Lung (tissue), 12 donors: Measurements from ENCODE around the gene TUBA4B. TPM values are rescaled to one million over a fixed set of nuclear protein-coding genes. Genes with fewer than 3 reads are reported as not detected.

Experiments
- ATAC-seq: fragments of 200-7000 bp; cut with Tn5 transposase; one replicate; pipeline ENCODE4 v1.9.1; 2020; ENCODE audit warnings: moderate number of reproducible peaks; ENCODE audit not compliant: insufficient read depth, low FRiP score
- DNase-seq, 3 donors: peaks; one replicate each; pipeline ENCODE4 v3.0.0-alpha.2; 2013 to 2017
- H3K27ac ChIP-seq, 2 donors: one replicate each; pipeline ENCODE4 v1.5.1; 2013; ENCODE audit warnings: mild to moderate bottlenecking in 2 of 2, moderate library complexity in 2 of 2, control low read depth in 1 of 2, inconsistent platforms in 1 of 2, low read depth in 1 of 2, low read length in 1 of 2
- H3K27me3 ChIP-seq, 3 donors: one replicate each; pipeline ENCODE4 v1.5.1; 2013; ENCODE audit warnings: low read length in 2 of 3; ENCODE audit not compliant: control insufficient read depth in 3 of 3, insufficient read depth in 3 of 3
- H3K36me3 ChIP-seq, 4 donors: one replicate each; pipeline ENCODE4 v1.5.1; 2013; ENCODE audit warnings: low read length in 4 of 4, mild to moderate bottlenecking in 1 of 4, moderate library complexity in 1 of 4; ENCODE audit not compliant: control insufficient read depth in 4 of 4, insufficient read depth in 4 of 4
- H3K4me1 ChIP-seq, 5 donors: one replicate each; pipeline ENCODE4 v1.5.1; 2013; ENCODE audit warnings: low read length in 5 of 5, mild to moderate bottlenecking in 2 of 5, moderate library complexity in 1 of 5; ENCODE audit not compliant: control insufficient read depth in 5 of 5, insufficient read depth in 5 of 5
- H3K4me3 ChIP-seq: one replicate; pipeline ENCODE4 v1.5.1; 2013; ENCODE audit warnings: mild to moderate bottlenecking, control low read depth, moderate library complexity
- H3K9ac ChIP-seq, 2 donors: one replicate each; pipeline ENCODE4 v1.5.1; 2013; ENCODE audit warnings: low read length in 2 of 2, control low read depth in 1 of 2; ENCODE audit not compliant: insufficient read depth in 1 of 2
- H3K9me3 ChIP-seq, 4 donors: one replicate each; pipeline ENCODE4 v1.5.1; 2013; ENCODE audit warnings: low read length in 3 of 4, mild to moderate bottlenecking in 1 of 4, moderate library complexity in 1 of 4; ENCODE audit not compliant: control insufficient read depth in 4 of 4, insufficient read depth in 3 of 4
- CTCF ChIP-seq: IDR thresholded peaks from 2 replicates; pipeline ENCODE4 v1.5.1; 2012; ENCODE audit warnings: mild to moderate bottlenecking; ENCODE audit errors: control extremely low read depth, extremely low read depth
- WGBS, 2 donors: extraction: QIAGEN DNeasy Blood & Tissue Kit; methylation state at CpG; one replicate each; pipeline ENCODE4 v1.1.7; 2013; 5-methylcytosine and 5-hydroxymethylcytosine counted together
- polyA plus RNA-seq, 2 donors: library from polyadenylated mRNA; stranded (reverse); fragments of 200-250 nt; gene quantifications; one replicate each; pipeline ENCODE4 v1.2.1, GENCODE V29; 2013
- total RNA-seq, 2 donors: library from RNA; depleted of rRNA in 1 of 2; stranded (reverse); fragments of >200 nt in 1 of 2; gene quantifications; one replicate each; pipeline ENCODE4 v1.2.1, GENCODE V29; 2014 to 2021
- donor health status: control.
- donor health status: control.
- donor health status: Bipolar disorder and iron deficiency.
- donor health status: healthy.
- donor health status: DM: yes; HTN: yes; CAD: no.

The TUBA4B gene
- total and polyA plus RNA-seq, 4 donors: 5.7 to 20.3 (median 10.5) TPM

- no peak for DNase-seq
- Histone ChIP-seq H3K9ac (peak overlapping the region; percentile 89 to 98), H3K4me1 (peaks cover 0 to 42% (median 33%) of the 10 kb centered on the region in 5 donors), H3K27me3 (no peaks in the 10 kb centered on the region), H3K9me3 (no peaks in the 10 kb centered on the region), H3K27ac (peak overlapping the region; percentile 92 to 99), H3K36me3 (peaks cover 0 to 15% (median 10%) of the 10 kb centered on the region in 4 donors), H3K4me3 (peak overlapping the region; percentile 97)
- WGBS, 2 donors: 14 to 18% methylated on average over 10 of the region's 10 CpGs
- no peak for ATAC-seq
- no peak for TF ChIP-seq CTCF
Observed at GRCh38 chr2:219245899-219246230, 7.2 kb upstream of the TUBA4B start.

- H3K4me1 ChIP-seq: peaks cover 0 to 42% (median 33%) of the 10 kb centered on the region in 5 donors
- no peaks in the 10 kb centered on the region for H3K9me3 ChIP-seq
- no peak overlapping the region for H3K9ac ChIP-seq
- H3K36me3 ChIP-seq: peaks cover 0 to 15% (median 11%) of the 10 kb centered on the region in 4 donors
- no peak for TF ChIP-seq CTCF
- no peak for DNase-seq
- H3K4me3 ChIP-seq: no peak overlapping the region
- WGBS, 2 donors: 95% methylated on average over 10 of the region's 10 CpGs
- no peaks in the 10 kb centered on the region for H3K27me3 ChIP-seq
- no peak overlapping the region for H3K27ac ChIP-seq
- ATAC-seq: no peak
Observed at GRCh38 chr2:219246559-219246958, 6.5 kb upstream of the TUBA4B start.

- DNase-seq (no peak), ATAC-seq (no peak)
- Histone ChIP-seq H3K9ac (no peak overlapping the region), H3K36me3 (peaks cover 0 to 15% (median 11%) of the 10 kb centered on the region in 4 donors), H3K9me3 (no peaks in the 10 kb centered on the region), H3K4me1 (peaks cover 0 to 42% (median 34%) of the 10 kb centered on the region in 5 donors), H3K27me3 (peaks cover 0 to 10% (median 6%) of the 10 kb centered on the region in 3 donors), H3K27ac (peak overlapping the region in 1 of 2 donors; percentile 70), H3K4me3 (no peak overlapping the region)
- WGBS, 2 donors: 63 to 78% methylated on average over 17 of the region's 17 CpGs
- no peak for TF ChIP-seq CTCF
Observed at GRCh38 chr2:219247678-219248642, 5.1 kb upstream of the TUBA4B start.
